GM18868 (cell line): ENCODE results near the gene NAXD.
"Not testable (repeated sequence)": the region's sequence is repeated elsewhere in the genome, so short reads cannot be mapped to it uniquely, and the experiment has no call there.

Experiments used
- ATAC-seq: cut with Tn5 transposase; IDR thresholded peaks from one replicate; pipeline ENCODE4 v1.9.1; 2021; ENCODE audit warnings: mild to moderate bottlenecking, moderate library complexity; ENCODE audit not compliant: unreplicated experiment

Gene NAXD

DNA sequence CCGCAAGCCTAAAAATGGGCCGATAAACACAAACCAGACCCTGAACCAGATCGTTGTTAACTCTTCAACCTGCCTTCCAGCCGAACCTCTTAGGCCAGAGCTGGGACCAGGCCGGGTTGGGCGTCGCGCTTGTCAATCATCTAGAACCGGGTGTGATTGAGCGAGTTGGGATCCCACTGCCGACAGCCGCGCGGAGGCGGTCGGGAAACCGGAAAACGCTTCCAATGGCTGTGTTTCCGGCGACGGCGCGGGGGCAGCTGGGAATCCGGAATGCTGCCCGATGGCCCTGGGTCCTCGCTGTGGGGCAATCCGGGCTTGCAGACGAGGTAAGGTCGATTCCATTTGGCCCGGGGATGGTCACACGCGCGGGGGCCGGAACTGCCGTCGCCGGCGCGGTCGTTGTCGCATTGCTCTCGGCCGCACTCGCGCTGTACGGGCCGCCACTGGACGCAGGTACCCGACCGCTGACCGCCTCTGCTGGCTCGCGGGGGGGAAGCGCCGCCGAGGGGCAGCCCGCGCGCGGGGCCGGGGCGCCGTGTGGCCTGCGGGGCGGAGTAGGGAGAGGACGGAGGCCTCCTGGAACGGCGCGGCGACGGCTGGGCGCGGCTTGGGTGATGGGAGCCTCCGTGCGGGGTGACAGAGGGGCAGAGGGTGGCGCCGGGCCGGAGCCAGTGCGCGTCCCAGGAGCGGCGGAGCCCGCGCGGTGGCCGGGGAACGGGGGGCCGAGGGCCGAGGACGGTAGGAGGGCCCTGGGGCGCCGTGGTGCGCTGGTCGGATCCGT, at the start of gene NAXD:
Gene NAXD, plus strand, starts transcription at position 224 of the 781 bp plus-strand sequence. Its CDS starts 57 bp downstream, at position 281.
- peak; percentile 89 for ATAC-seq

DNA sequence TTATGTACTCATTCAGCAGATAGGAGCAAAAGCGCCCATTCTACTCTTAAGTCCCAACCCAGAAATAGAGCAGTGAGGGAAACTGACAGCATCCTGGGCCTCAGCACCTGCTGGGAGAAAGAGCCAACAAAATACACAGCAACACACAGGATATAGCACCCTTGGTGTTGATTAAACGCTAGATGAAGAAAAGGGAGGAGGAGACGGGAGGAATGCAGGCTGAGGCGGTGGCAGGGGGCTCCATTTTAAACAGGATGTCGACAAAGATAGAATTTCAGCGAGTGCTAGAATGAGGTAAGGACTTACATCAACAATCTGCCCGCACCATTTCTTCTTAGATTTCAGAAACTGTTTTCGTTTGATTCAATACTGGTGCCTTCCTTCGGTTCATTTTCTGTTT, 49.2 kb upstream of the NAXD start:
- ATAC-seq, result no peak

DNA sequence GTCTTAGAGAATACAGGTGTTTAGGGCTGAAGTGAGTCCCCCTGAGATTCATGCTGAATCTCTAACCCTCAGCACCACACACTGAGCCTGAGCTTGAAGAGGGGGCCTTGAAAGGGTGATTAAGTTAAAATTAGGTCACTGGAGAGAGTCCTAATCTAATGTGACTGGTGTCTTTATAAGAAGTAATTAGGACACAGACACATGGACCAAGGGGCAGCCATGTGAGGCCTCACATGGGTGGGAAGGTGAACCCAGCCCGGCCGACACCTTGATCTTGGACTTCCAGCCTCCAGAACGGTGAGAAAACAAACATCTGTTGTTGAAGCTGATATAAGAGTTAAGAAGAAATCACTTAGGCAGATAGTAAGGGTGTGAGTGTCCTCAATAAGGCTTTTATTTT, 46.7 kb upstream of the NAXD start:
- ATAC-seq, result no peak

DNA sequence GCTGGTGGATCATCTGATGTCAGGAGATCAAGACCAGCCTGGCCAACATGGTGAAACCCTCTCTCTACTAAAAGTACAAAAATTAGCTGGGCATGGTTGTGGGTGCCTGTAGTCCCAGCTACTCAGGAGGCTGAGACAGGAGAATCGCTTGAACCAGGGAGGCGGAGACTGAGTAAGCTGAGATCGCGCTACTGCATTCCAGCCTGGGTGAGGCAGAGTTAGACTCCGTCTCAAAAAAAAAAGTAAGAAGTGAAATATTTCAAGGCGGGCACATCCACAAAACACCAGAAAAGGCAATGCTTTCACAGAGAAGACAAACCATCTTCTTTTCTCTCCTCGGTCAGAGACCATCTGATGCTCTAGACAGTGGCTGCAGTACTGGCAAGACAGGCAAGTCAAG, 45.4 kb upstream of the NAXD start:
- ATAC-seq, result not testable (repeated sequence)

DNA sequence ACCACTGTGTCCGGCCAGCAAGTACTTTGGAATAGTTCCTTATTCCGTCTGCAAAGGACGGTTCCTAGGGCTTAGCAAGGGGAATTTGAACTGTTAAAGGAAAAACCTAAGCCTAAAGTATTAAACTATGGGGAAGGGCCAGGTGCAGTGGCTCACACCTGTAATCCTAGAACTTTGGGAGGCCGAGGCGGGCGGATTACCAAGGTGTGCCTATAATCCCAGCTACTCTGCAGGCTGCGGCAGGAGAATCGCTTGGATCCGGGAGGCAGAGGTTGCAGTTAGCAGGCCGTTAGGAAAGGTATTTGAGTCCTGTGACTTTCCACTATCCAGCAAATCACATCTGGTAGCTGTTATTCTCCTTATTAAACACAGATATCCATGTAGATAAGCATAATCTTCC, 44.5 kb upstream of the NAXD start:
- no peak for ATAC-seq

DNA sequence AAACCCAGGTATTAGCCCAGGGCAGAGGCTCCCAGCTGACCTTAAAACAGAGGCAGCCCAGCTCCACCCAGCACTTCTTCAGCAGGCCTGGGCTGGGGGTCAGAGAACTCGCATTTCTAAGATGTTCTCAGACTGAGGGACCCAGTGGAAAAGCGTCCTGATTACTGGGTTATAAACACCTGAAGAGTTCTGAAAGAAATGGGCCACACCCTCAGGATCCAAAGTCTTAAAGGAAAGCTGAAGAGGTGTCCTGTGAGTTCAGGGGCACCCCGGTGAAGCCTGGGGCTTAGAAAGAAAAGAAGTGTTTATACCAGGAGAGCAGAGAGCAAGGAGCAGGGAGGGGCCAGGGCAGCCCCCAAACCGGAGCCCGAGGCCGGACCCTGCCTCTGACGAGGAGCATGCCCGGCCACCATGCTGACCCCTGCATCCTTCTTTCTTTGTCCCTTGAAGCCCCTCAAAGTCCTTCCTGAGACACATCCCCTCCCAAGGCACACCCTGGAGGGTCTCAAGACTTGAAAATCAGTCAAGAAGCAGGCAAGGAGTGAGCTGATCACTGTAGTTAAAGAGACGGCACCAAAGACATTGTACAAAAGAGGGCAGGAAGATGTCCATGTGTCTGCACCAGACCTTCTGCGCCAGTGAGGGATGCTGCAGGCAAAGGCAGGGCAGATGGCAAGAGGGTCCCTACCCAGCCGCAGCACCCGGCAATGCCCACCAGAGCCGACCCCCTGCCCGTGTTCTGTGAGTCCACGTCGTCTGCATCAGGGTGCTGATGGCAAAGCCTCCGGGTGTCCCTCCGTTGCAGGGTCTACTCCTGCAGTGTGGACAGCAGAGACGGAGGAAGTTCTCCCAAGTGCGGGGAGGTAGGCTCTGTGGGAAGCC, 43.2 kb upstream of the NAXD start:
- no peak for ATAC-seq

DNA sequence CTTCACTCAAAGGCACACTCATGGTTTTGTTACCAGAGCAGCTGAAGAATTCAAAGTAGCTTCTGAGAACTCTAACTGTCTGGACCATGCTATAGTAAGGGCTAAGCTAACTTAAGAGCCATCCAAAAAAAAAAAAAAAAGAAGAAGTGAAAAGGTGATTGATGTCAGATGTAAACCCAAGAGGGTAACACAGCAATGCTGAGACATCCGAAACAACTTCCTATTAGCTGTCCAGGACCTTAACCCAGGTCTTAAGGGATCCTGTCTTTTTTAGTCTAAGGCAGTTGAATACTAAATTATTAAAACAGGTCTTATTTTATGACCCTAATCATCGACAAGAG, 42.6 kb upstream of the NAXD start:
- peak; percentile 85 for ATAC-seq

DNA sequence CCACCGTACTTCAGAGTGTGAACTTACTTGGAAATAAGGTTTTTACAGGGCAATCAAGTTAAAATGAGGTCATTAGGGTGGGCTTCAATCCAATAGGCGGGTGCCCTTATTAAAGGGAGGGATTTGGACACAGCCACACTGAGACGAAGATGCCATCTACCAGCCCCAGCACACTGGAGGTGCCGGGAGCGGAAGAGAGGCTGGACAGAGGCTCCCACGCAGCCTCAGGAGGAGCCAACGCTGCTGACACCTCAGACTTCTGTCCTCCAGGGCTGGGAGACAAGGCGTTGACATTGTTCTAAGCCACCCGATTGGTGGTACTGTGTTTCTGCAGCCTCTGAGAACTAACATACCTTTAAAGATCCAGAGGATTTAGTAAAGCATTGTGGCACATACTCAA, 41.2 kb upstream of the NAXD start:
- no peak for ATAC-seq

DNA sequence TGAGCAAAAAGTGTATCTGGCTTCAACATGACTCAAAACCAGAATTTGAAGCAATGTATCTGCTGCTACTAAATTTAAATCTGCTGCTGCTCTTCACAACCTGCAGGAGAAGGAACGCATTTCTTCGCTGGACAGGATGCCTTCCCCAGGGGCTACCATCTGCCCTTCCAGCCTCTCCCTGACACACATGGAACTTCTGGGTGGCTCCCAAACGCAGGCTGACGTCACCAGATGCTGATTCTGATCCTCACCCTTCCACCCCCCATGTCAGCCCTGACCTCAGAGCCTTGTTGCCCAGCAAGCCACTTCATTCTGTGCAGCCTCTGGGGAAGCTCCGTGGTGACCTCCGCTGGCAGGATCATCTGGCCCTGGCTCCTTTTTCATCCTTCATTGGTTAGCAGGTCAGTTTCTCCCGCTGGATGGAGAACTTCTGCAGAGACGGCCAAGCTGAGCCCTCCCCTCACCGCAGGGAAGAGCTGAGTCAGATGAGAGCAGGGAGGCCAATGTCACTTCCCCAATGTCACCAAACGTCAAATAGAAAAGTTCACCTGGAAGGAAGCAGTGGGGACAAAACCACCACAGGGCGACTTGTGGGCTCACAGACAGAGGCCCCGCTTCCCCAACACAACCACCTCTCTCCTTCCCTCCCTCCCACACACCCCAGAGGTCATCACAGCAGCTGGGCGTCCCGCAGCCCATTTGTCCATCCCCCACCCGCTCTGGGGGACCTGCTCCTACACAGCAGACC, 39.8 kb upstream of the NAXD start:
- ATAC-seq, result peak; percentile 68

DNA sequence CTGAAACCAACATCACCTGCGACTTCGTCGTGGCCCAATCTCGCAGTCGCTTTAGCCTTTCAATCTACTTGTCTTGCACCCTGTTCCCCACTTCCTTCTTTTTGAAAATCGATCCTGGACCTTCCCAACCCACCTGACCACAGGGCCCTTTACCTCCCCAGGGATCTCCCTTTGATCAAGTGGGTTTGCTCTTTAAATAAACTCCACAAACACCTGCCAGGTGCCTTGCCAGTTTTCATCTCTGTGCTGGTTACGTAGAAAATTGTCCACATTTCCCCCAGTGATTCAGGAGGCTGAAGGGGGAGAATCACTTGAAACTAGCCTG, 39.3 kb upstream of the NAXD start:
- no peak for ATAC-seq

DNA sequence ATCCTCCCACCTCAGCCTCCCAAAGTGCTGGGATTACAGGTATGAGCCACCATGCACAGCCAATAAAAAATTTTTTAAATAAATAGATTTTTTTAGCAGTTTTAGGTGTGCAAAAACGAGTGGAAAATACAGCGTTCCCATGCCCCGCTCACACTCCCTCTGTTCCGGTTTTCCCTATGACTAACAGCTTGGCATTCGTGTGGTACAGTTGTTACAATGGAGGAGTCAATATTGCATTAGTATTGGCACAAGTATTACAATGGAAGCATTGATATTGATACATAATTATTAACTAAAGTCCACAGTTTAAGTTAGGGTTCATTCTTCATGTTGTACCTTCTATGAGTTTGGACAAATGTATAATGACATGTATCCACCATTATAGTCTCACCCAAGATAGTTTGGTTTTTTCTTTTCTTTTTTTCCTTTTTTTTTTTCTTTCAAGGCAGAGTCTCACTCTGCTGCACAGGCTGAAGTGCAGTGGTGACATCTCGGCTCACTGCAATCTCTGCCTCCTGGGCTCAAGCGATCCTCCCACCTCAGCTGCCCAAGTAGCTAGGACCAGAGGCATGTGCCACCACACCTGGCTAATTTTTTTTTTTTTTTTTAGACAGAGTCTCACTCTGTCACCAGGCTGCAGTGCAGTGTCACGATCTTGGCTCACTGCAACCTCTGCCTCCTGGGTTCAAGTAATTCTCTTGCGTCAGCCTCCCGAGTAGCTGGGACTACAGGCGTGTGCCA, 38.4 kb upstream of the NAXD start:
- ATAC-seq, result no peak

DNA sequence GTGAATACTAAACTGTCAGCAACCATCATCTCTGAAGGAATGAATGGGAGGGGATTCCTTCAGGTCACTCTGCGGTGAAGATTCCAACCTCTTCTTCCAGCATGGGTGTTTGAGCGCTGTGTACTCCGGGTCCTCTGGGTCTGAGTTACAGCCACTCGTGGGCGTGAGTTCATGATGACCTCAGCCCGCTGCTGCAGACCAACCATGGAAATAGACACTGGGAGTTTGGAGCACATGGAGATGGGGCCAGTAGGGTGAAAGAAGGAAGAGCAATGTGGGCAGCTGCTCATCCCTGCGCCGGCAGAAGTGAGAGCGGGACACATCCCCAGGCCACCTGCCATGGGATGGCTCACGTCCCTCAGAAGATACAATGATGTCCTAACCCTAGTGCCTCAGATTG, 37.0 kb upstream of the NAXD start:
- ATAC-seq, result no peak

DNA sequence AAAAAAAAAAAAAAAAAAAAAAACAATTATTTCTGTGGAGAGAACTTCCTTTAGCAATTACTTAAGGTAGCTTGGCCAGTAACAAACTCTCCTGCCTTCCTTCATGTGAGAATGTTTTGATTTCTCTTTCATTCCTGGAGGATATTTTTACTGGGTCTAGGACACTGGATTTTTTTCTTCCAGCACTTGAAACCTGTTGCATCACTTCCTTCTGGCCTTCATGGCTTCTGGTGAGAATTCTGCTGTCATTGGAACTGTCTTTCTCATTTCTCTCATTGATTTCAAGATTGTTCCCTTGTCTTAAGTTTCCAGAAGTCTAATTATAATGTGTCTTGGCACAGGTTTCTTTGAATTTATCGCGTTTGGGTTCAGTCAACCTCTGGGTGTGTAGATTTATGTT, 34.5 kb upstream of the NAXD start:
- ATAC-seq, result no peak

DNA sequence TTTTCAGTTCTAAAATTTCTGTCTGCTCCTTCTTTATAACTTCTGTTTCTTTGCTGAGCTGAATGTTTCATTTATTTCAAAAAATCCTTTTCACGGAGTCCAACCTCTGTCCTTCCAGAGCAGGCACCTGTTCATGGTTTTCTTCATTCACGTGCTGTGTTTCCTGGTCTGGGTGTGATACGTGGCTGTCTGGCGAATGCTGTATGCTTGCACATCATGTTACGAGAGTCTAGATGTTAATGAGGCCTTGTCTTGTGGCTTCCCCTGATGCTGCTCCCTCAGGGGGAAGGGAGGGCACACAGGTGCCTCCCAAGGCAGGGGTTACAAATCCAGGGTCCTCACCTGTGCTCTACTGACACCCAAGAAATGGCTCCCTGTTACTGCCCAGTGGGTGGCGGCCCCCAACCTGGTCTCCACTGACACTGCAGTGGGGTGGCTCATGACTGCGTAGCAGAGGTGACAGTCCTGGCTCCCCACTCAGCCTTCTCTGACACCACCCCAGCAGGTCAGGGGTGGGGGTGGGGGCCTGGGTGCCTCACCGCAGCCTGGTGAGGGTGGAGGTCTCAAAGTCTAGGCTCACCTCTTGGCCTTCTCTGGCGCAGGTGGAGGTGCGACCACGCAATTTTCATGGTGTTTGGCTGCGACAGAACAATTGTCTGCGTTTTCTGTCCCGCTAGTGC, 33.7 kb upstream of the NAXD start:
- ATAC-seq, result no peak

DNA sequence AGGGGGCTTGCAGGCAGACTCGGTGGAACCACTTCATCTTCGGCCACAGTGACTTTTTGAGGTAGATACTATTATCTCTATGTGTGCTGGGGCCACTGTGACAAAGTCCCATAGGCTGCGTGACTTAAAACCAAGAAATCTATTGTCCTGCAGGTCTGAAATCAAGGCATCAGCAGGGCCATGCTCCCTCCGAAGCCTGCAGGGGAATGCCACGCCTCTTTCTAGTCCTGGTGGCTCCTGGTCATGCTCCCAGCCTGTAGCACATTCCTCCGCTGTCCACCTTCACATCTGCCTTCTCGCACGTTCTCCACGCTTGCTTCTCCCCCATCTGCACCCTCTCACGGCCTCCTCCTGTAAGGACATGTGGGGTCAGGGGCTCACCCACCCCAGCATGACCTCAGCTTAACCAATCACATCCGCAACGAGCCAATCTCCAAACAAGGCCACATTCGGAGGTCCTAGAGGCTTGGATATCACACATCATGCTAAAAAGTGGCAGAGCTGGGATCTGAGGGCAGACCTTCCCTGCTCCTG, 32.9 kb upstream of the NAXD start:
- no peak for ATAC-seq

DNA sequence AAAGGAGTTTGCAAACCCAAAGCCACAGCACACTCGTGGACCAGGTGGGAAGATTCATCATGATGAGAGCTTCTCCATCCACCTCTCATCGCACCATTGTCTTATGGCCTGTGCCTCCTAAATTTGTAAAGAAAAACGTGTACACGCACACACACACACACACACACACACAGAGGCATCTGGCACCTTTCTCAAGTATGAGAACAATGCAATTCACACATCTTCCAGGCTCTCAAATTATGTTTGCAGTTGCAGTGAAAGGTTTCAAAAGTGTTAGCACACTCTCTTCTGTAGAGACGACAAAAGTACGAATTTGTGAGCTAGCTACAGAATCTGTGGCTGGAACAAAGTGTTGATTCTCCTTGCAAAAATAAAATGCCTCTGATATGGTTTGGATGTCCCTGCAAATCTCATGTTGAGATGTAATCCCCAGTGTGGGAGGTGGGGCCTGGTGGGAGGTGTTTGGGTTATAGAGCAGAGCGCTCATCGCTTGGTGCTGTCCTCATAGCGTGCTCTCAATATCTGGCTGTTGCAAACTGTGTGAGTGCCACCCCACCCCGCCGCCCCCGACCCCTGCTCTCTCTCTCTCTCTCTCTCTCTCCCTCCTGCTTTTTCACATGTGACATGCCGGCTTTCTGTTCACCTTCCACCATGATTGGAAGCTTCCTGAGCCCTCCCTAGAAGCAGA, 32.0 kb upstream of the NAXD start:
- no peak for ATAC-seq

DNA sequence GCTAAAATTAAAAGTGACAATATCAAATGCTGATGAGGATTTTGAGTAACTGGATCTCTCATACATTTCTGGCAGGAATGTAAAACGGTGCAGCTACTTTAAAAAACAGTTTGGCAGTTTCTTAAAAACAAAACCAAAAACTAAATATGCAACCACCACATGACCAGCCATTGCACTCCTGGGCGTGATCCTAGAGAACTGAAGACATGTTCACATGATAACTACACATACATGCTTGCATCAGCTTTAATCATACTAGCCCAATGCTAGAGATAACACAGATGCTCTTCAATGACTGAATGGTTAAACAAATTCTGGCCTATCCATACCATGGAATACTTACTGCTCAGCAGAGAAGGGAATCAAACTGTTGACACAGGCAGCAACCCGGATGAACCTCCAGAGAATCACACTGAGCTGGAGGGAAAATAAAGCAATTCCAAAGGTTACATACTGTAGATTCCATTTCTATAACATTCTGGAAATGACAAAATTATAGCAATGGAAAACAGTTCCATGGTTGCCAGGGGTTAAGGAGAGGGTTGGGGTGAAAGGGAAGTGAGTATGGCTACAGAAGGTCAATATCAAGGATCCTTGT, 25.5 kb upstream of the NAXD start:
- ATAC-seq, result no peak

DNA sequence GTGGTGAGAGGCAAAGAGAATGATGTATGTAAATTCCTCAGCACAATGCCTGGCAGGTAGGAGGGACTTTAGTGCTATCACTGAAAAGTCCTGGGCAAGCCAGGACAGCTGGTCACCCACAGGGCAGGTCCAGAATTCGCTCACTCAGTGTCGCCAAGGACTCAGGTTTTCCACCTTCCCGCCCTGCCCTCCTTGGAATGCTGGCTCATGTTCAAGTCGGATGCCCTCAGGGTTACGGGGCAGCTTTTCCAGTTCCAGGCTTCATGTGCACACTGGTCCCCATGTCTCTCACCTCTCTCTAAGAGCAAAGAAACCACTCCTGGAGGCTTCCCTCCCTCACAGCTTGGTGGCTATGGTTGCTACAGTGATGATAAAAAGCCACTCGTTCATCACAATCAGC, 24.8 kb upstream of the NAXD start:
- no peak for ATAC-seq

DNA sequence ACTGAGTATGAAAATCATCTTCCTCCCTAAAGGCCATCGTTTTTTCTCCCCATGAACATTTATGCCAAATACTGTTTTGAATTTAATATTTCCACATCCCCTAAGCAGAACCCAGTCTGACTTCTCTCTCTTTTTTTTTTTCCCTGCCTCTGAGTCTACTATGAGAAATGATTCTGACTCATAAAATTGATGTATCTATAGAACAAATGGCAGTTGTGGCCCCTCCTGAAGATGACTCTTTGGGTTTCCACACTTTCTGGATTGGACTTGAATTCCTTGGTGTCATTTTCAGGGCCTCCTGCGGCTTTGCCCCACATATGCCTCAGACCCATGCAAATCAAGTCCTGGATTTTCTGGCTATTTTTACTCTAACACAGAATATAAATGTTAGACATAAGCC, 22.7 kb upstream of the NAXD start:
- no peak for ATAC-seq
